Skin epidermis (tissue), 12 donors: Measurements from ENCODE around the gene NUP133.

ENCODE experiments used
- H3K27ac ChIP-seq, 21 experiments: fragments of 200-600 bp; sonication (generic) in 11 of 21; one replicate each; pipeline ENCODE4 v1.5.0; 2020; ENCODE audit warnings: mild to moderate bottlenecking in 3 of 21, inconsistent platforms in 2 of 21, moderate library complexity in 2 of 21
- H3K4me3 ChIP-seq, 7 experiments: fragments of 200-600 bp; sonication (generic) in 2 of 7; one replicate each; pipeline ENCODE4 v1.5.0; 2020; ENCODE audit warnings: inconsistent platforms in 2 of 7, mild to moderate bottlenecking in 2 of 7, moderate library complexity in 1 of 7

The NUP133 gene

GRCh38 chr1:229457436-229457835 is 50.7 kb downstream of the NUP133 start:
- Histone ChIP-seq H3K27ac (no peak overlapping the region), H3K4me3 (no peak overlapping the region)

DNA sequence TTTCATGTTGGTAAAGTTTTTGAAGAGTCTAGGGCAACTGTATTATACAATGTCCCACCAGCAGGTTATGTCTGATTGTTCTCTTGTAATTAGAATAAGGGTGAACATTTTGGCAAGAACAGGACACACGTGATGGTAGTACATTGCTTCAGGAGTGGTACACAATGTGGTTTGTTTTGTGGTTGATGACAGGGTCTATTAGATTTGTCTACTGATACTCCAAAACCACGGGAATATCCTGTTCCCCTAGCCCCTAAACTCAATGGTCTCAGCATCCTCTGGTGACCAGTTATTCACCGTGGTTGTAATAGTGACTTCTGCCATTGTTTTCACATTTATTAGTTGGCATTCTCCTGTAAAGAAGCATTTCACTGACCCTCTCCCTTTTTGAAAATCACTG is 52.1 kb downstream of the NUP133 start:
- H3K27ac ChIP-seq: no peak overlapping the region
- H3K4me3 ChIP-seq: no peak overlapping the region

DNA sequence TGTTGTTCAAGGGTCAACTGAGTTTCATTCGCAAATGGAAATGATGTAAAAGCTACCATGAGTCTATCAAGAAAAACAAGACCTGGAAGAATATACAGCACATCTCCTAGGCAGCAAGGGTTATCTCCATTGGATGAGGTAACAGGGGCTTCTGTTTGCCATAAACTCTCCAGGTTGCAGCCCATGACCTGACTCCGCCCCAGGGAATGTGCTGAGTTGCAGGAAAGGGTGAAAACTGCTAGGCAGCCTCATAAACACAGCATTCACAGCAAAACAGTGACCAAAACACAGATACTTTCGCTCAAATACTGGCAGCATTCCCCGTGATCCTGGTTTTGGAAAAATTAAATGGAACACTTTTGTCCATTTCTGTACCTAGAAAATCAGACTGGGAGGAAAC is 54.1 kb downstream of the NUP133 start:
- no peak overlapping the region for H3K4me3 ChIP-seq
- no peak overlapping the region for H3K27ac ChIP-seq

DNA sequence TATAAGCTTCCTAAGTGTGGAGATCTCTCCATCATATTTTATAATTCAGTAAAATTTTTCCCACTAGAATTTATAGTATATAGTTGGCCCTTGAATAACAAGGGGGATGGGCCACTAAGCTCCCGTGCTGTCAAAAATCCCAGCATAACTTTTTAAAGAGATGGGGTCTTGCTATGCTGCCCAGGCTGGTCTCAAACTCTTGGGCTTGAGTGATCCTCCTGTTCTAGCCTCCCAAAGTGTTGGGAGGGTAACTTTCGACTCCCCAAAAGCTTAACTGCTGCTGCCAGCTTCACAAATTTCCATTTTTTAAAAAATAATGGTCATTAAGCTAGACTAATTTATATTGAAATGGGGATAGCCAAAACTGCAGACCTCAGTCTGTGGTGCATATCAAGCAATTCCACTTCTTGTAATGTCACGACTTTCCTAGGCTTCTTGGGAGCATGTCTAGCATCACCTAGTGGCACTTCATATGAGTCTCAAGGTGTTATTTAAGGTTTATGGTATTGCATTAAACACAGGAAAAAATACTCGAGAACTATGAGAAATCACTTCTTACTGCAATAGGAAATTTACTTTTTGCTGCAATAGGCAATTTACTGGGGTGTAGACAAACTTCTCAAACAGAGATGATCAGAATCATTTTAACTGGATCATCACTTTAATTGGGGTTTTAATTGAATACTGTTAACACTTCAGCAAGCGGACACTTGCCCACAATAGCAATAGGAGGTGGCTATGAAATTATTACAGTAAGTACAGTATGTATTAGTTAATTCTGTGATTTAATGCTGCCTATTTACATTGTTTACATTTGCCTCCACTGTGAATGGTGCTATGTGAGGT is 55.0 kb downstream of the NUP133 start:
- Histone ChIP-seq H3K4me3 (no peak overlapping the region), H3K27ac (no peak overlapping the region)

DNA sequence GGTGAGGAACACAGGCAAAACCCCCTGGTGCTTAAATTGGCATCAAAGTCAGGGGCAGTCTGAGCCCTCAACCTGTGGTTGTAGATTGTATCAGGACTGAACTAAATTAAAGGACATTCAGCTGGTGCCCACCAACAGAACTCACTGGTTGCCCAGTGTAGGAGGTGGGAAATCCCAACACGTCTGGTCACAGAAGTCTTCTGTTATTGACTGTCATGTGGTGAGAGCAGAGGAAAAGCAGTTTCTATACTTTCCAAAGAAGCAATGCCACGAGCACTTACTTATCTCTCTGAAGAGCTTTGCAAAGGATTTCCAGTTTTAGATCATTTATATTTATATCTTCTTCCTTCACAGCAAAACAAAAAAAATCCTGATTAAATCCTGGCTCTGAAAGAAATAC is 59.3 kb downstream of the NUP133 start:
- Histone ChIP-seq H3K27ac (peak overlapping the region in 1 of 21 experiments; percentile 27), H3K4me3 (no peak overlapping the region)

DNA sequence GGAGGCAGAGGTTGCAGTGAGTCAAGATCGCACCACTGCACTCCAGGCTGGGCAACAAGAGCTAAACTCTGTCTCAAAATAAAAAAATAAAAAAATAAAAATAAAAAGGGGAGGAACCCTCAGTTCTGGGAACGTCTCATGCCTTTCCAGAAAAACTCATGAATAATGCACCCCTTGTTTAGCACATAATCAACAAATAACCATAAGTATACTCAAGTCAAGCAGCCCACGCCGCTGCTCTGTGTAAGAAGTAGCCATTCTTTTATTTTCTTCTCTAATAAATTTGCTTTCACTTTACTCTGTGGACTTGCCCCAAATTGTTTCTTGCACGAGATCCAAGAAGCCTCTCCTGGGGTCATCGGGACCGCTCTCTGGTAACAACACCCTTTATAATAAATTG is 59.8 kb downstream of the NUP133 start:
- peak overlapping the region in 1 of 21 experiments; percentile 47 for H3K27ac ChIP-seq
- no peak overlapping the region for H3K4me3 ChIP-seq

DNA sequence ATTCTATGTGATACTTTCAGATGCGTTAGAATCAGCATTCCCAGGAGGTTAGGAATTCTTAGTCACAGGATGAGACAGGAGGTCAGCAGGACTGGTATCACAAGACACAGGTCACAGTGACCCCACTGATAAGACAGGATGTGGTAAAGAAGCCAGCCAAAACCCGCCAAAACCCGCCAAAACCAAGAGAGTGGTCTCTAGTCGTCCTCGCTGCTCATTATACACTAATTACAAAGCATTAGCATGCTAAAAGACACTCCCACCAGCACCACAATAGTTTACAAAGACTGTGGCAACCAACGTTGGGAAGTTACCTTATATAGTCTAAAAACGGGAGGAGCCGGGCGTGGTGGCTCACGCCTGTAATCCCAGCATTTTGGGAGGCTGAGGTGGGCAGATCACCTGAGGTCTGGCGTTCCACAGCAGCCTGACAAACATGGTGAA is 60.3 kb downstream of the NUP133 start:
- peak overlapping the region in 1 of 21 experiments; percentile 47 for H3K27ac ChIP-seq
- no peak overlapping the region for H3K4me3 ChIP-seq

- Histone ChIP-seq H3K4me3 (no peak overlapping the region), H3K27ac (no peak overlapping the region)
Measured at GRCh38 chr1:229445828-229446227, 62.3 kb downstream of the NUP133 start.

DNA sequence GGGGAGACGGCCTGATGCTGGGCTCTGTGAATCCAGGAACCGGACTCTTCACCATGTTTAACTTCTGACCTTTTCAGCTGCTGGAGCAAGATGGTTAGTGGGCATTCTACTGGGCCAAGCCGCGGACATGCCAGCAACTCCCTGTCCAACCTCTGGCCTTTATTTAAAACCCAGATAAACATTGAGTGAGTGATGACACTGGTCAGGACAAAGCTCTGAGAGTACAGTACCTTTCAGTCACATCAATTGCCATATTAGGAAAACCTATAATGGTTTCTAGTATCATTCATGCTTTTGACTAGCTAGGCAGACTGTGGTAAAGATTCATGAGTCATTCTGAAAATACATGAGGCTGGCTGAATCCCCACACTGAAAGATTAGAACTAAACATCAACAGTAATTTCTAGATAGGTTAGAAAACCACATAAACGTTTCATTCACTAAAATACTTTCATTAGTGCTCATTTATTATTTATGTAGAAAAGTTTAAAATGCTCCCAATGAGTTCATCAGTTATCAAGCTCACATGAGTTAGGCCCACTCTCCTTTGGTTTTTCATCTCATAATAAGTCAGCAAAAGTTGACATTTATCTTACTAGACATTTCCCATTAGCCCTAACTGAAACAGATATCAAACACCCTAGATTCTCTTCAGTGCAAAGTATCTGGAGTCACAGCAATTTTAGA is 67.1 kb downstream of the NUP133 start:
- Histone ChIP-seq H3K27ac (no peak overlapping the region), H3K4me3 (no peak overlapping the region)

- H3K4me3 ChIP-seq: no peak overlapping the region
- H3K27ac ChIP-seq: no peak overlapping the region
Measured at GRCh38 chr1:229438021-229438420, 70.1 kb downstream of the NUP133 start.

GRCh38 chr1:229437443-229437842 is 70.7 kb downstream of the NUP133 start:
- no peak overlapping the region for H3K27ac ChIP-seq
- H3K4me3 ChIP-seq: no peak overlapping the region

GRCh38 chr1:229436201-229436600 is 71.9 kb downstream of the NUP133 start:
- Histone ChIP-seq H3K4me3 (no peak overlapping the region), H3K27ac (no peak overlapping the region)

DNA sequence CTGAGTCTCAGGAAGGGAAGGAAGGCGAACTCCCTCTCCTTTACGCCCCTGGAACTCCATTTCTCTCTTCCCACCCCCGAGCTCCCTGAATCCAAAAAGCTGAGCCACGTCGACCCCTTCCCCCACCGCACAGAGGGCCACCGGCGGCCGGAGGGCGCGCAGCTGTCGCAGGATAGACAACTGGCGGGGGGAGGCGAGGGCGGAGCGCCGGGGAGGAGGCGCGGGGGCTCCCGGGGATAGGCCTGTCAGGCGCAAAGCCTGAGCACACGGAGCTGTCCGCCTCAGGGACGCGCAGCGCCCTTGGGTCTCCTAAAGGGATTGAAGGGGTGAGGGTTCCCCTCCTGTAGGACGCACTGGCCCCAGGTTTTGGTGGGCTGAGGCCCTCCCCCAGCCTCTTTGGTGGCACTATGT is 73.5 kb downstream of the NUP133 start:
- Histone ChIP-seq H3K27ac (no peak overlapping the region), H3K4me3 (no peak overlapping the region)

GRCh38 chr1:229434005-229434640 is 74.0 kb downstream of the NUP133 start, which contains the start of gene ACTA1:
ACTA1 (minus strand) TSS chr1:229434094; CDS start chr1:229433115, 979 bp downstream.
- peak within 1 kb of the TSS in 1 of 7 experiments; percentile 5 for H3K4me3 ChIP-seq

DNA sequence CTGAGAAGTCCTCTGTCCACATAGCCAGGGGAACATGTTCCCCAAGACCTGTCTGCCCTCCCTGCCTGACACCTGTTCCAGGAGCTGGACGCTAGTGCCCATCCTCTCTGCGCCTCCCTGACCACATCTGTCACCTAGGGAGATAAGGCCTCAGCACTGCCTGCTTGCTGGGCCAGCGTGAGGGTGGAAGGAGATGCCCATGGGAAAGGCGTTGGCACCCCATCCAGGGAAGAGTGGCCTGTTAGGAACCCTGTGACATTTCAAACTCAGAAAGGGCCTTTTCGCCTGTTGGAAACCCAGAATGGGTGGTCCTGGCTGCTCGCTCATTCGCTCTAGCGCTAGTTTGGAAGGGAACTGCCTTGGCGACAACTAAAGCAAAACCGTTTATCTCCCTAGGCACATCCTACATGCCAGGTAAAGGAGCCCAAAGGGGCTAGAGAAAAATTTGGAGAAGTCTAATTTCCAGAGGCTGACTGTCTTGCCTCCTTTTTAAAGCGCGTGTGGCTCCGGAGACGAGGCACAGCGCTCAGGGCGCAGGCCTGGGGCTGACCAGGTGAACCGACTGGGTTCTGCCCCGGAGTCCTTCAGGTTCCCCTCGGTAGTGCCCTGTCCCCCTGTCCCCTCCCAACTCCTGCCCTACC is 74.7 kb downstream of the NUP133 start:
- Histone ChIP-seq H3K4me3 (no peak overlapping the region), H3K27ac (no peak overlapping the region)

More at GRCh38 chr1:229434005-229434640, 74.0 kb downstream of the NUP133 start, which contains the start of gene ACTA1:
- no peak within 1 kb of the TSS for H3K27ac ChIP-seq

DNA sequence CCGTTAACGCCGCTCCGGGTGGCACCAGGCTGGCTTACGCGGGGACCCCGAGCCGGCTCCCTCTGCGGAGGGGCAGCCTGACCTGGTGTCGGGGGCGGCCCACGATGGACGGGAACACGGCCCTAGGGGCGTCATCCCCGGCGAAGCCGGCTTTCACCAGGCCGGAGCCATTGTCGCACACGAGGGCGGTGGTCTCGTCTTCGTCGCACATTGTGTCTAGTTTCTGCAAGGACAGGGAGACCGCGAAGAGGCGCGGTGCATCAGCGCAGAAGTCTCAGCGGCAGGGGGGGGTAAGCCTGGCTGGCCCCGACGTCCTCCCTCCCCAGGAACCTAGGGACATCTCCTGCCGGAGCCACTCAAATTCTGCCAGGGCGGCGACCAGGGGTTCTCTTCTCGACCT is 75.2 kb downstream of the NUP133 start:
- no peak overlapping the region for H3K27ac ChIP-seq
- H3K4me3 ChIP-seq: peak overlapping the region in 1 of 7 experiments; percentile 5

- no peak overlapping the region for H3K27ac ChIP-seq
- H3K4me3 ChIP-seq: peak overlapping the region in 1 of 7 experiments; percentile 21
Measured at GRCh38 chr1:229432116-229432461, 76.1 kb downstream of the NUP133 start.

- no peak overlapping the region for H3K27ac ChIP-seq
- H3K4me3 ChIP-seq: peak overlapping the region in 1 of 7 experiments; percentile 21
Measured at GRCh38 chr1:229431284-229432115, 76.6 kb downstream of the NUP133 start.

DNA sequence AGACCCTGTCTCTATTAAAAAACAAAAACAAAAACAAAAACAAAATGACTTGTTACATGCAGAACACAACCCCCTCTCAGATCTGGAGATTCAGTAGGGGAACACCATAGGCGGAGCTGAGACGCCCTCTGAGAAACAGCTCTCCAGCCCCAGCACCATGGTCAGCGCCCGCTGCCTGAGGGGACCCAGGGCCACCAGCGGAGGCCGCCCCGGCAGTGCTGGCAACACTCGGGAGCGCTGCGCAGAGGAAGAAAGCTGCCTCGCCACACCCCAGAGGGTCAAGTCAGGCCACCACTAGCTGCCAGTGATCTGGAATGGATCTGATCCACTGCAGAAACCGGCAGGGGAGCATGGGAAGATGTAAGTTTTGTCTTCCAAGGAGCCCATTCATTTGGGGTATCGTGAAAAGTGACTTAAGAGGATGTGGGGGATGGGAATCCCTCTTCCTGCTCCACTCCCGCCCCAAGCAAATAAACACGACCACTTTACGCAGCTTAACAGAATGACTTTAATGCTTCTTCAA is 77.3 kb downstream of the NUP133 start:
- no peak overlapping the region for H3K4me3 ChIP-seq
- H3K27ac ChIP-seq: no peak overlapping the region
